ENCODE results near the gene RGS10.
A peak's percentile ranks its signal among the peaks of the same experiment; 100 is the strongest.

The RGS10 gene

DNA sequence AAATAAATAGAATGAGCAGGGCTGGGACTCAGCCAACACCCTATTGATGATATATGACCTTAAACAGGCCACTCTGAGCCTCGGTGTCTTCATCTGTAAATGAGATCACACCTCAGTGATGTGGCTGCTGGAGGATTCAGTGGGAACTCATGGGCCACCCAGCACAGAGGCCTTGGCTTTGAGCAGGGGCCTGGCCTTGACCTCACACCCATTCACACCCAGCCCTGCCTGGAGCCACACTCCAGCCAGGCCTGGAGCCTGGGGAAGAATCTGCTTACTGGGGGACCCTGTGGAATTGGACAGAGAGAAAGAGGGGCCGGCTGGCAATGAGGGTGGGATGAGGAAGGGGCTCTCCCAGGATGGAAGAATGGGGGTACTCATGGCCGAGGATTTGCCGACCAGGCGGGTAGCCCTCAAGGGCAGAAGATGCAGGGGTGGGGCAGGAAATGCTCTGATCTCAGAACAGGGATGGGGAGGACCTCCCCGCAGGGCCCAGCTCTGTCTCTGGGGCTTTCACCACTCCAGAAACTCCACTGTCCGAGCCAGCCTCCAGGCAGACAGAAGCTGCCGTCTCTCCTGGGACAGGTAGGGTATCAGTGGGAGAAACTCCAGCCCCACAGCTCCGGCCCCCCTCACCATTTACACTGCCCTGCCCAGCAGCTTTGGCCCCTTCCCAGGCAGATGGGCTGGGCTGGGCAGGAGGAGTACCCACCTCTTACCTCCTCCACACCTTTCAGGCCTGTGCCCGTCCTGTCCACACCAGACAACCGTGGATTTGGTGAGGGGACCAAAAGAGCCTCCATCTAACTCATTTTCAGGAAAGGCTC lies 81.9 kb downstream of the RGS10 start:
- DNase-seq (ENCODE audit: low spot score) = no peak
- TF ChIP-seq, protein P1, sequence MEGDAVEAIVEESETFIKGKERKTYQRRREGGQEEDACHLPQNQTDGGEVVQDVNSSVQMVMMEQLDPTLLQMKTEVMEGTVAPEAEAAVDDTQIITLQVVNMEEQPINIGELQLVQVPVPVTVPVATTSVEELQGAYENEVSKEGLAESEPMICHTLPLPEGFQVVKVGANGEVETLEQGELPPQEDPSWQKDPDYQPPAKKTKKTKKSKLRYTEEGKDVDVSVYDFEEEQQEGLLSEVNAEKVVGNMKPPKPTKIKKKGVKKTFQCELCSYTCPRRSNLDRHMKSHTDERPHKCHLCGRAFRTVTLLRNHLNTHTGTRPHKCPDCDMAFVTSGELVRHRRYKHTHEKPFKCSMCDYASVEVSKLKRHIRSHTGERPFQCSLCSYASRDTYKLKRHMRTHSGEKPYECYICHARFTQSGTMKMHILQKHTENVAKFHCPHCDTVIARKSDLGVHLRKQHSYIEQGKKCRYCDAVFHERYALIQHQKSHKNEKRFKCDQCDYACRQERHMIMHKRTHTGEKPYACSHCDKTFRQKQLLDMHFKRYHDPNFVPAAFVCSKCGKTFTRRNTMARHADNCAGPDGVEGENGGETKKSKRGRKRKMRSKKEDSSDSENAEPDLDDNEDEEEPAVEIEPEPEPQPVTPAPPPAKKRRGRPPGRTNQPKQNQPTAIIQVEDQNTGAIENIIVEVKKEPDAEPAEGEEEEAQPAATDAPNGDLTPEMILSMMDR (IDR thresholded peaks at IDR 0.05; ENCODE audit: extremely low read depth, insufficient read depth, missing control alignments) = no peak
- in situ Hi-C loops (cut with MboI; ENCODE audit: low pct_unique_long_range_greater_than_20kb, low sequenced_read_pairs, unreplicated experiment) = no loop called here

DNA sequence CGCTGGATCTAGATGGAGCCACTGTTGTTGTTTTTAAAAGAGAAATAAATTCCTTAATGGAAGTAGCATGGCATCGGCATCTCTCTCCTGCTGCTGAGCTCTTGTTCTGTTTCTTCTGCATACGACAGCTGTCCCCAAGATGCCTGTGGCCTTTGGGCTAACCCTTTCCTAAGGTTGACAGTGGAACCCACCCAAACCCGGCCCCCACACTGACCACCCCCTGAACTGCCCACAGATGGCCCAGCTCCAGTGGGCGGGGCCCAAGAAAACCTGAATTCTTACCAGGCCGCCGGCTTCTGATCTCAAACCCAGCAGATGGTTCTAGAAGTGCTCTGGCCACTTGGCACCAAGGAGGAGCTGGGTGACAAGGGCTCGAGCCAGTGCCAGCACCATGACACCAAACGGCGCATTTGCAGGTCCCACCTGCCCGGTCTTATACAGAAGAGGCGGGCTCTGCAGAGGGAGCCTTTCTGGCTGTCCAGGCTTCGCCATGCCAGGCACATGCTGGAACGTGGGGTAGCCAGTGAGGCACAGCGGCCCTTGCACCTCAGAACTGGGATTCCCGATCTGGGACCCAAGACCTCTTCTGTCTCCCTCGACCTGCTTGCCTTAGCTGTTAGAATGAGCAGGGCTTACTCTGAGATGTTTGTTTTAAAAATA lies 82.7 kb downstream of the RGS10 start:
- no peak for DNase-seq (ENCODE audit: low spot score)
- TF ChIP-seq, protein P1 (IDR thresholded peaks at IDR 0.05; ENCODE audit: extremely low read depth, insufficient read depth, missing control alignments) = no peak
- in situ Hi-C loops (cut with MboI; ENCODE audit: low pct_unique_long_range_greater_than_20kb, low sequenced_read_pairs, unreplicated experiment) = no loop called here

DNA sequence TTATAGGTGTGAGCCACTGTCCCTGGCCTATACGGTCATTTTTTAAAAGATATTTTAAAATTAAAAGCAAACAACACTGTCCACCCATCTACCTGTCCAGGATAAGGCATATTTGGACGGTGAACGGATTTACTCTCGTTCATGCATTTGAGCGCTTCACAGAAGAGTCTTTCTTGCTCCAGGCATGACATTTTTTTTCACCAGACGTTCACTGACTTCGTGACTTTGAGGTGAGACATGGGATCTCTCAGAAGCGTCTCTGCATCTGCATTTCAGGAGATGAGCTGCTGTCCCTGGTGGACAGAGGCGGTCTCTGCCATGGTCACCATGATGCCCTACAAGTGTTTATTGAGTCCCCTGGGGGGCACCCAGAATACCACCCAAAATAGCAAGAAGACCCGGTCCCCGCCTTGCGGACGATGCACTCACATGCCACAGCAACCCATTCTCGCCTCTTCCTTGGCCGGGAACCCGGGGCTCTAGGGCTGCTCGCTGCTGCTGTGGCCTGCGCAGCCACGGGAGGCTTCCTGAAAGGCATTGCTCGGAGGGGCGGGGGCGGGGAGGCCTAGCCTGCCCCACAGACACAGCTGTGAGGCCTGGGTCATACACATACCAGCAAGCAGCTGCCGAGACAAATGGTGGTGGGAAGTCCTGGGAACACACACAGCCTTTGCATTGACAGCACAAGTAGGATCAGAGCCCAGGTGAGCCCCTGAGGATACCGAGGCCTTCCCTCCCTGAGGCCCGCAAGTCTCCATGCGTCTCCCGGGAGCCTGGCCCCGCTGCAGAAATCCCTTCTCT lies 84.4 kb downstream of the RGS10 start:
- no peak for DNase-seq (ENCODE audit: low spot score)
- in situ Hi-C loops (cut with MboI; ENCODE audit: low pct_unique_long_range_greater_than_20kb, low sequenced_read_pairs, unreplicated experiment) = no loop called here
- TF ChIP-seq, protein P1 (IDR thresholded peaks at IDR 0.05; ENCODE audit: extremely low read depth, insufficient read depth, missing control alignments) = no peak

DNA sequence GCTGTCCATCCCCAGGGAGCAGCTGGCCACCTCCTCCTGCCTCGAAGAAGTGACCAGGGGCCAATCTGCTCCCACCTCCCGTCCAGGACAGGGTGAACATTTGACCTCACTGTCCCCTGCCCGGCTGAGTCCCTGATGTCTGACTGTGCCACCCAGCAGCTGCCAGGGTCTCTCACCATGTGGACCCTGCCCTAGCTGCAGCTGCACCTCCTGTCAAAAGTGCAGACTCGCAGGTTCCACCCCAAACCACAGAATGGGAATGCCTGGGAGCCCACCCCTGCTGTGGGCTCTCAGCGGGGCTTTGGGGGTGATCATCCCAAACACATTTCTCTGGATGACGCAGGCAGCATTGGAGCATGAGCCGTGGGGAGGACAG lies 86.1 kb downstream of the RGS10 start:
- DNase-seq (ENCODE audit: low spot score) = no peak
- in situ Hi-C loops (cut with MboI; ENCODE audit: low pct_unique_long_range_greater_than_20kb, low sequenced_read_pairs, unreplicated experiment) = no loop called here
- TF ChIP-seq, protein P1 (IDR thresholded peaks at IDR 0.05; ENCODE audit: extremely low read depth, insufficient read depth, missing control alignments) = no peak

DNA sequence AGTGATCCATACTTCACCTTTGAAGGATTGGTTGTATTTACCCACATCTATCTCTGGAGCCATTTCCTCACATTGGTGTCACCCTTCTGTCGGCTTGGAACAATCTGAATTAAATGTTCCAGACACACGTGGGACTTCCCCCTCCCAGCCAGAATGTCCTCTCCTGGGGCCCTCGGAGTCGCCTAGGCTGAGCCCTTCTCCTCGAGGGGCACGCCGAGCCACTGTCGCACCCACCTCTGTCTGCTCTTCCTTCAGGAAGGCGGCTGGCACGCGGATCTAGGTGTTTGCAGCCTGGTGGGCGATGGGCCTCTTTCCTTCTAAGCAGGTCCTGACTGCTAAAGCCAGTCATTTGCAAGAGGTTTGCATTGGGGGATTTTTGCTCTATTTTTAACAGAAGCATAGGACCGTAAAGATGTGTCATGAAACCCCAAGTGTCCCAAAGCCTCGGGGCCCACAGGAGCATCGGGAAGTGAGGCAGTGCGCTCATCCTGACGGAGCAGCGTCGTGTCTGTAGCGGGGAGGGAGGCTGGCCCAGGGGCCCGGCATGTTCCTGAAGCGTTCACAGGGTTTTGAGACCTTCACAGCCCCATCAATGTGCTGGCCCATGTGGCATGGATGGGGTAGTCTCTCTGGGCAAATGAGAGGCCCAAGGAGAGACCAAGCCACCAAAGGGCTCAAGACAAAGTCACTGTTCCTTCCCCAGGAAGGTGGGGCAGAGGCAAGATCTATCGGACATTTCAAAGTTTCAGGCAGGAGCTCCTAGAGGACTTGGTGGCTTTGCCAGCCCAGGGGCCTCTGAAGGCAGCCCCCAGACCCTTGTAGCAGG lies 86.7 kb downstream of the RGS10 start:
- DNase-seq (ENCODE audit: low spot score) = peak; percentile 82
- TF ChIP-seq, protein P1 (IDR thresholded peaks at IDR 0.05; ENCODE audit: extremely low read depth, insufficient read depth, missing control alignments) = no peak
- in situ Hi-C loops (cut with MboI; ENCODE audit: low pct_unique_long_range_greater_than_20kb, low sequenced_read_pairs, unreplicated experiment) = no loop called here

DNA sequence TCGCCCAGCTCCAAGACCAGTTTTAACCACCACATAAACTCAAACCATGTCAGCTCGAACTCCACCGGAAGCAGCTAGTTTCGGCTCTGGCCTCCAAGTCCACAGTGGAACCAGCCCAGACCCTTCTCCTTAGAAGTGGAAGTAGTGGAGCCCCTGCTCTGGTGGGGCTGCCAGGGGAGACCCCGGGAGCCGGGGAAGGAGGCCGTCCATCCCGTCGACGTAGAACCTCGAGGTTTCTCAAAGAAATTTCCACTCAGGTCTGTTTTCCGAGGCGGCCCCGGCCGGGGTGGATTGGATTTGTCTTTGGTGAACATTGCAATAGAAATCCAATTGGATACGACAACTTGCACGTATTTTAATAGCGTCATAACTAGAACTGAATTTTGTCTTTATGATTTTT lies 87.5 kb downstream of the RGS10 start:
- no peak for DNase-seq (ENCODE audit: low spot score)
- TF ChIP-seq, protein P1 (IDR thresholded peaks at IDR 0.05; ENCODE audit: extremely low read depth, insufficient read depth, missing control alignments) = no peak
- in situ Hi-C loops (cut with MboI; ENCODE audit: low pct_unique_long_range_greater_than_20kb, low sequenced_read_pairs, unreplicated experiment) = no loop called here

Data from GM13977 (cell line).